ENCODE results near the gene ZCCHC10.

ZCCHC10 gene

GRCh38 chr5:133054697-133055471 is 28.5 kb upstream of the ZCCHC10 start:
- ATAC-seq = no peak
- no peak for TF ChIP-seq RARB (CRISPR knock-in tag; IDR thresholded peaks at IDR 0.05)
- TF ChIP-seq ESRRG (CRISPR knock-in tag; IDR thresholded peaks at IDR 0.05) = no peak
- no peak for TF ChIP-seq ISL1 (CRISPR knock-in tag; IDR thresholded peaks at IDR 0.05)
- no peak for TF ChIP-seq ARNTL (CRISPR knock-in tag; IDR thresholded peaks at IDR 0.05; ENCODE audit: borderline replicate concordance, low read depth)
- no peak for TF ChIP-seq CREB5 (CRISPR knock-in tag; IDR thresholded peaks at IDR 0.05; ENCODE audit: low read depth)

- no peak for ATAC-seq
- no peak for TF ChIP-seq ZNF8 (CRISPR knock-in tag; IDR thresholded peaks at IDR 0.05)
- TF ChIP-seq BACH2 (CRISPR knock-in tag; IDR thresholded peaks at IDR 0.05; ENCODE audit: borderline replicate concordance) = no peak
- TF ChIP-seq SNAI2 (CRISPR knock-in tag; IDR thresholded peaks at IDR 0.05) = no peak
- no peak for TF ChIP-seq ZNF70 (CRISPR knock-in tag; IDR thresholded peaks at IDR 0.05)
- no peak for TF ChIP-seq ZFP3 (CRISPR knock-in tag; IDR thresholded peaks at IDR 0.05)
- no peak for TF ChIP-seq RARB (CRISPR knock-in tag; IDR thresholded peaks at IDR 0.05)
- TF ChIP-seq ZNF565 (CRISPR knock-in tag; conservative IDR thresholded peaks at IDR 0.05; ENCODE audit: low read depth) = no peak
Measured at GRCh38 chr5:133053448-133053847, 27.1 kb upstream of the ZCCHC10 start.

- peak; percentile 52 for ATAC-seq
- TF ChIP-seq TCF4 (CRISPR knock-in tag; IDR thresholded peaks at IDR 0.05; ENCODE audit: borderline replicate concordance) (no peak), BACH2 (CRISPR knock-in tag; IDR thresholded peaks at IDR 0.05; ENCODE audit: borderline replicate concordance) (no peak), GLIS3 (CRISPR knock-in tag; IDR thresholded peaks at IDR 0.05) (no peak), OSR1 (CRISPR knock-in tag; IDR thresholded peaks at IDR 0.05) (no peak), CREB5 (CRISPR knock-in tag; IDR thresholded peaks at IDR 0.05; ENCODE audit: low read depth) (no peak), ESRRG (CRISPR knock-in tag; IDR thresholded peaks at IDR 0.05) (no peak), CSRNP3 (CRISPR knock-in tag; IDR thresholded peaks at IDR 0.05) (no peak), ARNTL (CRISPR knock-in tag; IDR thresholded peaks at IDR 0.05; ENCODE audit: borderline replicate concordance, low read depth) (no peak), ZFP3 (CRISPR knock-in tag; IDR thresholded peaks at IDR 0.05) (no peak), CSDC2 (CRISPR knock-in tag; IDR thresholded peaks at IDR 0.05) (no peak), ZNF70 (CRISPR knock-in tag; IDR thresholded peaks at IDR 0.05) (no peak)
Measured at GRCh38 chr5:133052317-133053175, 26.2 kb upstream of the ZCCHC10 start.

- ATAC-seq = peak; percentile 92
- TF ChIP-seq ZNF565 (CRISPR knock-in tag; conservative IDR thresholded peaks at IDR 0.05; ENCODE audit: low read depth) = no peak
- TF ChIP-seq TSHZ2 (CRISPR knock-in tag; IDR thresholded peaks at IDR 0.05) = peak; percentile 28; the same call in 1 of the 2 replicates
- TF ChIP-seq CSRNP3 (CRISPR knock-in tag; IDR thresholded peaks at IDR 0.05) = 0 out of 2 replicates have a peak, but pooled peaks have one; percentile 20
Measured at GRCh38 chr5:133051542-133052316, 25.4 kb upstream of the ZCCHC10 start, which contains the start of gene HSPA4. TSS of gene HSPA4 (plus strand) at chr5:133052013. CDS start at chr5:133052251, 238 bp downstream.

Measured in SK-N-SH treated with all-trans-retinoic acid at 6 μM for 48 hours (cell line).